Stimulated activated CD8-positive, alpha-beta memory T cell treated with anti-CD3 and anti-CD28 coated beads, Interleukin-12 subunit alpha, Interleukin-12 subunit beta, amount 100 ng/mL, for 24 hours (primary cell): ENCODE results near the gene MAD1L1.
"Not testable (repeated sequence)": the region's sequence is repeated elsewhere in the genome, so short reads cannot be mapped to it uniquely, and the experiment has no call there.

Source experiments
- DNase-seq: peaks from one replicate; pipeline ENCODE4 v3.0.0-alpha.2; 2020; ENCODE audit errors: extremely low read depth

Gene MAD1L1

GRCh38 chr7:2175514-2175913 lies 57.2 kb downstream of the MAD1L1 start:
- DNase-seq = no peak

GRCh38 chr7:2175091-2175490 lies 57.7 kb downstream of the MAD1L1 start:
- no peak for DNase-seq

DNA sequence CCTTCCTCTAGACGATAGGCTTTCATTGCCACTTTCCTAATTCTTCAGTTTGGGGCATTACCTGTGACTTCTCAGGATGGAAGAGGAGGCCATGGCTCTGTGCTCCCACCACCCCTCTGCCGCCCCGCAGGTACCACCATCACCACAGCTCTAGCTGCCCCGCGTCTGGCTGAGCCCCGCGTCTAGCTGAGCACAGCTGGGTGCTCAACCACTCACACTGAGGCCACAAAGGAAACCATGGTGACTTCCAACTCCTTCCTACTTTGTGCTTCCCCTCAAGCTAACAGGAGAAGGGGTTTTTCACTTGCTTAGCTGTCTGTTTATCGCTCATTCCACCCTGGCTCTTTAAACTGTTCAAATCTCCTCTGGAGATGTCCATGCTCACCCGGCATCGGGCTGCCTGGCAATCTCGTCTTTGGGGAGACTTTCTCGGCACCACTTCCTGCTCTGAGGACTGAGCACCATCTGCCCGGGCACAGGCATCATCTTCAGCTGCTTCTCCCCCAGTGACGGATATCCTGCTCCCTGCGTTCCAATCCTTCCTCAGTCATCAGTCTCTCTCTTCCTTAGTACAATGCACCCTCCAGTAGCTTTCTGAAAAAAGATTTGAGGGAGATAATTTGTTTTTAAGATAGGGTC lies 59.4 kb downstream of the MAD1L1 start:
- no peak for DNase-seq

DNA sequence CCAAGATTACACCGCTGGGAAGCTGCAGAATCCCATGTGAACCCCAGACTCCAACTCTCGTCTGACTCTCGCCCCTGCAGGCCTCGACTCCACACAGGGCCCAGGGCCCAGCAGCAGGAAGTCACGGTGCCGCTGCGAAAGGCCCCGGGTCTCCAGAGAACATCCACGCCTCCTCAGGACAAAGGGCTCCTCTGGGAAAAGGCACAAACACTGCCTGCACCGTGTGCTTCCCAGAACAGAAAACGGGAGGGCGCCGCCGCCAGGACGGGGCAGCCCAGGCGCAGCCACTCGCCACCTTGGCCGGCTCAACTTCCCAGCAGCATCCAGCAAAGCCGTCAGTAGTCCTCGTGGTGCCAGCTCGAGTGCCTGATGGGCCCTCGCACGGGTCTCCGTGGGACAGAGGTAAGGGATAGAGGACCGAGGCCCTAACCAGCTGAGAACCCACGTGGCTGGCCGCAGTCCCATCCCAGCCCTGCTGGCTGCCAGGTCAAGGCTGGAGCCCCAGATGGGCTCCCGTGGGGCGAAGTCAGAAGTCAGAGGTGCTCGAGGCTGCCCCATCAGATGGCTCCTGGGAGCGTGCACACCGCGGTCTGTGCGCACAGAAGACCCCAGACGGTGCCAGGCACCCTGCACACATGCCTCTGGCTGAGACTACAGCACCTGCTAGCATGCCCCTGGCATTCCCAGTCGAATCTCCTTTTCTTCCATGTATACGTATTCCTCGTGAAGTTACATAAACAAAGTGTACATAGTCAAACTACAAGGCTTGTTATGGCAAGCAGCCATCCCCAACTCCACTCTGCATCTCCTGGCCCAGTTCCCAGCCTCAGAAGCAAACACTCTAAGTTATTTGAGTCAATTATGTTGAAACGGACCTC lies 60.2 kb downstream of the MAD1L1 start:
- no peak for DNase-seq

DNA sequence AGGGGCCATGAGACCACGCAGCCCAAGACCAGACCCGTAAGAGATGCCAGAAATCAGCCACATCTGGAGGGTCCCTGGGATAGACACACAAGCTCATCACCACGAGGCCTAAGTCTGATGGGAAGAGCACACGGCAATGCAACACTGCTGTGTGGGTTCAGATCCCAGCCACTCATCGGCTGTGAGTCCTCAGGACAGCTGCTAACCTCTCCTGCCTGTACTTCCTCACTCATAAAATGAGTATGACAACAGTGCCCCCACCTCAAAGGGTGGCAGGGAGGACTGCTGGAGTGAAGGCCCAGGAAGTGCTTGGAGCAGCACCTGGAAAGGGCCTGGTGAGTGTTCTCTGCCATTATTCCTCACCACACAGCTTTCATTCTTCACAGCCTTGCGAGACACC lies 60.9 kb downstream of the MAD1L1 start:
- DNase-seq = no peak

DNA sequence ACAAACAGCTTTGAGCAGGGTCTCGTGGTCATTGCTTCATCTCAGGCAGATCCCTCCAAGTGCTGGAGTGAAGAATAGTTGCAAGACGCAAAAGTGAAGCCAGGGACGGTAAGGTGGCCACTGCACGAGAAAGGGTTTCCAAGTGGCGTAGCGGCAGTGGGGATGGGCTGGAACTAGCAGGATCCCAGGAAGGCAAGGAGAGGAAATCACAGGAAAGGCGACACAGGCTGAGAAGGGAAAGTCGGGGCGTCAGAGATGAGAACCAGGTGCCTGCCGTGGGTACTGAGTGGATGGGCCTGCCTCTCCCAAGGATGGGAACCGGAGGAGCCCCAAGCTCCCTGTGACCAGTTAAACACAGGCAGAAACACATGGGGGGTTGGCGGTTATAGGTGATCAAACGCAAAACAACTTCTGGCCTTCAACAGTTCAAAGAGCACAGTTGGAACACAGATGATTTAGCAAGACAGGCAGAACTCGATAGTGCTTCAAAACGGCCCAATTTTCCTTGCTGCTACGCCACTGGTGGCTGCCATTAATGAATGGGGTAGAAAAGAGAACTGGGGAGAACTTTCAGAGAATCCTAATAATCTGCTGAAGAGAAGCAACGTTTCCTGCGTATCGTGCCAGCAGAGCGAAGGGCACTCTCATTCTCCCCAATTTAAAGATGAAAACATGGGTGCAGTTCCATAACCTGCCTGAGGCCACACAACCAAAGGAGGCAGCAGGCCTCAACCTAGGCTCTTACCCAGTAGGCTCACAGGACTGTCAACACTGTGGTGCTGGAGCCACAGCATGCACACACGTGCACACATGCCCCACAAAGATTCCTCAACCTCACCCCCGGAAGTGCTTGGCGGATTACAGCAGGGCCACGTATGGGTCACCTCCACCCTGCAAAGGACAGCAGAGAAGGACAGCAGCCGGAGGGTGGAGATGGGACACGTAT lies 61.9 kb downstream of the MAD1L1 start:
- DNase-seq = no peak

DNA sequence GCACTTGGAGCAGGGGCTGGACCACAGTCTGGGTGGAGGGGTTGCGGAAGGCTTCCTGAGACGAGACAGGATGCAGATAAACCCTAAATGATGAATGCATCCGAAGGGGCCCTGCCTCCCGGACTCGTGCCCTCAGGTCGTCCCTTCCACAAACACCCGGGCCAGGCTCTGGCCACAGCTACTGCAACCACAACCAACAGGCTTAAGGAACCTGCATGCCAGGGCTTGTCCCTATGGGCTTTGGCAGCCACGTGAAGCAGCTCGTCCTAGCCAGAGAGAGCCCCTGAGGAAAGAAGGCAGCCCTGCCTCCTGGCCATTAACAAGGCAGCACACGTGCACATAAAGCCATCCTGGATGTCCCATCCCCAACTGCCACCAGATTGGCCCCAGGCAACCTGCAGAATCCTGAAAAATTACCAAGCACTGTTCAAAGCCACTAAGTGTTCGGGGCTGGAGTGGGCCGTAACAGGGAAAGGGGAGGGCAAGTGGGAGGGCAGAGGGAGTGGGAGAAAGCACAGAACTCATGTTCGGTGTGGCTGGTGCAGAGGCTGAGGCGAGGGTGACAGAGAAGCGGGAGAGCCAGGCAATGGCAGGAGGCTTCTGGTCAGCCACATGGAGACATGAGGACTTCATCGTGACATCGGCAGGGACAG lies 62.7 kb downstream of the MAD1L1 start:
- no peak for DNase-seq

DNA sequence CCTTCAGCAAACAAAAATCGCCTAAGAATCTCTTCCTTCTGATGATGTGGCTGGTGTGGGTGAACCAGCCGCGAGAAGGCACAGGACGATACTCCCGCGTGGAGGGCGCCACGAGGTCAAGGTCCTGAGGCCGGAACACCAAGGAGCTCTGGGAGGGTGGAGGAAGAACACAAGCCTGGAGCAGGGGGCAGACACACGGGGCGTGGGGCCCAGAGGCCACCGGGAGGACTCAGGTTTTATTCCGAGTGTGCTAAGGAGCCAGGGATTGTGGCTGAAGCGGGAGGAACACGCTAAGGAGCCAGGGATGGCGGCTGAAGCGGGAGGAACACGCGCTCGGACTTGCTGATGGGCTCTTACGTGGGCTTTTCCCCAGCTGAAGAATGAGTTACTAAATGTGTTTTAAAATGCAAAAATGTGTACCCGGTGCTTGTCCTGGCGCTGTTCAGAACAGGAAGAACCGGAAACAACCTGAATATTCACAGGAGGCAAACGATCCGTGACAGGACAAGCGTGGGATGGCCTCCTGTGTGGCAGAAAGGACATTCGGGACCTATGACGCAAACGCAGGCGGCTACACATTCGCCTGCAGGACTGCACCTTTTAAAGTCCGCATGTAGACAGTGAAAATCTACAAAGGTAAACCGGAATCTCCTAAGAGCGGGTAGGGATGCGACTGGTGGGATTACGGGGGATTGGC lies 64.0 kb downstream of the MAD1L1 start:
- DNase-seq = no peak

DNA sequence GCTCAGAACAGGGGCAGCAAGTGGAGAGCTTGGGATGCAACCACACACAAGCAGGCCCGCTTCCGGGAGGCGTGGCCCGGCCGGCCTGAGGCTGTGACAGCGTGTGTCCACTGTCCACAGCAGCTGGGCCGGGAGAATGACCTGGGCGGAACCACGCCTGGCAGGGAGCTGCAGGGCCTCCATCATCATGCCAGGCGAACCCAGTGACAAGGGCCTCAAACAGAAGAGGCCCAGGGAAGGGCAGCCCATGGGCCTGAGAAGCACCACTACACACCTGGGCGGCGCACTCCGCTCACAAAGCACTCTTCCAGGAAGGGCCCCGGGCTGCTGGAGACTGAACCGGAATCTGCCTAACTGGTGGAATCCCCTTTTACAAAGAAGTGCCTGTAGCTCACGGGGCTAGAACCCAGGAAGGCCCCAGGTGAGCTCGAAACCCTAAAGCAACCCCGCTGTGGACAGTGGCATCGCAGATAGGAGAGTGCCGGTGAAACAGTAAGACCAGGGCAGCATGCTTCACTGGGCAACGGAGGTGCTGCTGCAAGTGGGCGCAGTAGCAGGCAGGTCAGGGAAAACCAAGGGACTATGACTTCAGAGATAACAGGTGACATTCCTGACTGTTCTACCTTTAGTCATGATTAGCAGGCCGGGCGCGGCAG lies 66.0 kb downstream of the MAD1L1 start:
- no peak for DNase-seq

GRCh38 chr7:2165610-2166594 lies 66.8 kb downstream of the MAD1L1 start:
- DNase-seq = no peak

- no peak for DNase-seq
These were observed 67.5 kb downstream of the MAD1L1 start for GRCh38 chr7:2165239-2165609.

DNA sequence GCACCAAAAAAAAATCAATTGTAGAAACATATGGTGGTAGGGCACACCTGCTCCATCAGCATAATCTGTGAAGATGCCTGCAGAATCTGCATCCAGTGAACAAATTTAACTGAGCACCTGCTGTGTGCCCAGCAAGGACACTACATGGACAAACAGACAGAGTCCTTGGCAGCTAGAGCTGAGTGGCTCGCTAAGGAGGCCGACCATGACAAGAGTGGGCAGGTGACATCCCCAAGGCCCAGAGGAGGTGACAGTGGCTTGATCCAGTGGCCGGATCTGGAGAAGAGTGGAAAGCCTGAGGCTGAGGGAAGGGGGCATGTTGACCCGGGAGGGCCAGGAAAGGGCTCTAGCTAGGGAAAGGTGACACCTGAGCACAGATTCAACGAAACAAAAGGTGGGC lies 68.1 kb downstream of the MAD1L1 start:
- no peak for DNase-seq

GRCh38 chr7:2163600-2164555 lies 68.9 kb downstream of the MAD1L1 start:
- DNase-seq = no peak

- no peak for DNase-seq
These were observed 69.8 kb downstream of the MAD1L1 start for GRCh38 chr7:2162959-2163358.

- DNase-seq = not testable (repeated sequence)
These were observed 70.5 kb downstream of the MAD1L1 start for GRCh38 chr7:2162004-2162902.

DNA sequence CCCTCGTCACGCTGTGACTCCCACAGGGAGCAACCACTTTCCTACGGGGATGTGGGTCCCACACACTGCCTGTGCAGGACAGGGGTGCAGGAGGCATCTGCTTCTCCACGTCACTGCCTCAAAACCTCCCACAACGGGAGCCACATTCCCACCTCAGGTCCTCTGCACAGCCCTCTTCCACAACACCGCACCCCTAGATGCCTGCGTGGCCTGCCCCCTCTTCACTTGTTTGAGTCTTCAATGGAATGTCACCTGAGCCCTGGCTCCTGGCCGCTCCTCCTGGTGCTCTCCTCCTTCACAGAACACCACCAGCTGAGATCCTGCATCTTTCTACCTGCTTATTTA lies 73.6 kb downstream of the MAD1L1 start:
- no peak for DNase-seq
